NT2/D1 (cell line): Measurements from ENCODE around the gene CREB3.

Experiments used
- SUZ12 ChIP-seq: IDR thresholded peaks from 2 replicates; pipeline ENCODE4 v1.6.1; 2011; ENCODE audit not compliant: insufficient read length, insufficient read depth; ENCODE audit errors: extremely low read depth
- YY1 ChIP-seq: IDR thresholded peaks from 2 replicates; pipeline ENCODE4 v1.6.1; 2011; ENCODE audit not compliant: insufficient read length, insufficient read depth
- ZNF274 ChIP-seq: IDR thresholded peaks from 2 replicates; pipeline ENCODE4 v1.6.1; 2011; ENCODE audit warnings: mild to moderate bottlenecking, low read depth, low read length

GRCh38 chr9:35717132-35717870, 15.2 kb upstream of the CREB3 start:
- TF ChIP-seq SUZ12, result no peak
- TF ChIP-seq ZNF274, result no peak
- no peak for TF ChIP-seq YY1
